ENCODE data around the gene SLC25A25.

DNA sequence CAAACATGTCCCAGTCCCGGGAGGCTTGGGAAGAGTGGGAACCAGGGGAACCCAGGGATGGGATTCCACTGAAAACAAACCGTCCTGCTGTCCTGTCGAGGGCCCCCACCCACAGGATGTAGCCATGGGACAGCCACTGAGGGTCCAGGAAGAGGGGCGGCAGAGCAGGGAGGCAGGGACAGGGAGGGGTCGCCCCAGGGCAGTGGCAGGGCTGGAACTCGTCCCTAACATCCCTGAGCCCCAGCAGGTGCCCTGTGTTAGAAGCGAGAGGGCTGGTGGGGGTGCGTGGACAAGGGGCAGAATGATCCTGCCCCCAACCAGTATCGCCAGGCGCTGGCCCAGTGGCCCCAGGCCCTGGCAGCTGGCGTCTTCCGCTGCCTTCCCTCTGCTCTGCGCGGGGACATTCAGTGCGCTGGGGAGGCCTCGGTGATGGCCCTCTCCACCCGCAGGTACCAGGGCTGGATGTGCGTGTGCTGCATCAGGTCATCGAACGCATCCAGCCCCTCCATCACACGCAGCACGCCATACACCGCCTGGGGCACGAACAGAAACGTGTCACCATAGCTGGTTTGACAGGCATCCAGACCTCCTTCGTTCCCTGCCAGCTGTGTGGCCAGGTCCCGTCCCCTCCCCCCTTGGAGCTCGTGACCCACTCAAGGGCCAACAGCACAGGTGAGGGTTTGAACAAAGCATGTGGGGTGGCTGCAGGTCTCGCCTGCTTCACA lies 52.9 kb downstream of the SLC25A25 start:
- no peak for TF ChIP-seq POLR2A (IDR thresholded peaks at IDR 0.05)
- TF ChIP-seq, protein P1, sequence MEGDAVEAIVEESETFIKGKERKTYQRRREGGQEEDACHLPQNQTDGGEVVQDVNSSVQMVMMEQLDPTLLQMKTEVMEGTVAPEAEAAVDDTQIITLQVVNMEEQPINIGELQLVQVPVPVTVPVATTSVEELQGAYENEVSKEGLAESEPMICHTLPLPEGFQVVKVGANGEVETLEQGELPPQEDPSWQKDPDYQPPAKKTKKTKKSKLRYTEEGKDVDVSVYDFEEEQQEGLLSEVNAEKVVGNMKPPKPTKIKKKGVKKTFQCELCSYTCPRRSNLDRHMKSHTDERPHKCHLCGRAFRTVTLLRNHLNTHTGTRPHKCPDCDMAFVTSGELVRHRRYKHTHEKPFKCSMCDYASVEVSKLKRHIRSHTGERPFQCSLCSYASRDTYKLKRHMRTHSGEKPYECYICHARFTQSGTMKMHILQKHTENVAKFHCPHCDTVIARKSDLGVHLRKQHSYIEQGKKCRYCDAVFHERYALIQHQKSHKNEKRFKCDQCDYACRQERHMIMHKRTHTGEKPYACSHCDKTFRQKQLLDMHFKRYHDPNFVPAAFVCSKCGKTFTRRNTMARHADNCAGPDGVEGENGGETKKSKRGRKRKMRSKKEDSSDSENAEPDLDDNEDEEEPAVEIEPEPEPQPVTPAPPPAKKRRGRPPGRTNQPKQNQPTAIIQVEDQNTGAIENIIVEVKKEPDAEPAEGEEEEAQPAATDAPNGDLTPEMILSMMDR (IDR thresholded peaks at IDR 0.05 in 8 of 11, conservative IDR thresholded peaks at IDR 0.05 in 3 of 11), result no peak
- peak in 2 of 3 donors; percentile 12 to 35 for TF ChIP-seq POLR2AphosphoS5 (IDR thresholded peaks at IDR 0.05)
